ENCODE data around the gene PHYHIPL. TPM values are rescaled to one million over a fixed set of nuclear protein-coding genes. Genes with fewer than 3 reads are reported as not detected.

Gene PHYHIPL
- total and polyA plus RNA-seq, 2 donors (not counting 1 experiment from before 2014, with no cell fraction given): 0.02 TPM; not detected in 1

- Histone ChIP-seq H3K79me2 (ENCODE audit: control insufficient read depth, insufficient read depth, low read length) (no peaks in the 10 kb centered on the region), H3K4me3 (replicated peaks in 1 of 4; ENCODE audit: control extremely low read depth in 1 of 4, insufficient read depth in 1 of 4, low read depth in 3 of 4, low read length in 4 of 4) (no peak overlapping the region)
Observed at GRCh38 chr10:59272061-59272460, 95.6 kb downstream of the PHYHIPL start.

GRCh38 chr10:59273445-59273844, 97.0 kb downstream of the PHYHIPL start:
- Histone ChIP-seq H3K27me3 (ENCODE audit: control insufficient read depth, insufficient read depth, low read length) (no peaks in the 10 kb centered on the region), H3K4me3 (replicated peaks in 1 of 4; ENCODE audit: control extremely low read depth in 1 of 4, insufficient read depth in 1 of 4, low read depth in 3 of 4, low read length in 4 of 4) (no peak overlapping the region), H2AFZ (ENCODE audit: low read length) (no peak overlapping the region), H3K36me3 (ENCODE audit: control insufficient read depth, insufficient read depth, low read length) (no peaks in the 10 kb centered on the region), H3K4me2 (ENCODE audit: extremely low read depth, insufficient read depth, low read length) (no peak overlapping the region), H3K9me3 (ENCODE audit: control insufficient read depth, insufficient read depth, low read depth, low read length) (no peaks in the 10 kb centered on the region), H3K27ac (ENCODE audit: insufficient read depth, low read length) (no peak overlapping the region), H3K79me2 (ENCODE audit: control insufficient read depth, insufficient read depth, low read length) (no peaks in the 10 kb centered on the region), H4K20me1 (ENCODE audit: control insufficient read depth, extremely low read depth, insufficient read depth, low read length) (no peaks in the 10 kb centered on the region), H3K4me1 (ENCODE audit: control insufficient read depth, extremely low read depth, insufficient read depth, low read length) (no peaks in the 10 kb centered on the region), H3K9ac (ENCODE audit: insufficient read depth, low read length) (no peak overlapping the region)
- DNase-seq (ENCODE audit: low read depth in 2 of 2): peak in 1 of 2 donors; percentile 60
- no peak for TF ChIP-seq EZH2 (IDR thresholded peaks at IDR 0.05; ENCODE audit: low read length, missing control alignments)
- TF ChIP-seq CTCF (conservative IDR thresholded peaks at IDR 0.05 in 1 of 2, IDR thresholded peaks at IDR 0.05 in 1 of 2; ENCODE audit: low read depth in 1 of 2, low read length in 2 of 2): no peak

More at GRCh38 chr10:59272061-59272460, 95.6 kb downstream of the PHYHIPL start:
- Histone ChIP-seq H3K4me1 (ENCODE audit: control insufficient read depth, extremely low read depth, insufficient read depth, low read length) (no peaks in the 10 kb centered on the region), H3K4me2 (ENCODE audit: extremely low read depth, insufficient read depth, low read length) (no peak overlapping the region), H3K9ac (ENCODE audit: insufficient read depth, low read length) (no peak overlapping the region), H3K27me3 (ENCODE audit: control insufficient read depth, insufficient read depth, low read length) (no peaks in the 10 kb centered on the region), H3K27ac (ENCODE audit: insufficient read depth, low read length) (no peak overlapping the region), H3K36me3 (ENCODE audit: control insufficient read depth, insufficient read depth, low read length) (no peaks in the 10 kb centered on the region), H4K20me1 (ENCODE audit: control insufficient read depth, extremely low read depth, insufficient read depth, low read length) (no peaks in the 10 kb centered on the region), H2AFZ (ENCODE audit: low read length) (no peak overlapping the region), H3K9me3 (ENCODE audit: control insufficient read depth, insufficient read depth, low read depth, low read length) (no peaks in the 10 kb centered on the region)
- no peak for DNase-seq (ENCODE audit: low read depth in 2 of 2)
- no peak for TF ChIP-seq CTCF (conservative IDR thresholded peaks at IDR 0.05 in 1 of 2, IDR thresholded peaks at IDR 0.05 in 1 of 2; ENCODE audit: low read depth in 1 of 2, low read length in 2 of 2)
- TF ChIP-seq EZH2 (IDR thresholded peaks at IDR 0.05; ENCODE audit: low read length, missing control alignments): no peak

GRCh38 chr10:59276133-59276532, 99.7 kb downstream of the PHYHIPL start:
- no peak for DNase-seq (ENCODE audit: low read depth in 2 of 2)
- TF ChIP-seq CTCF (conservative IDR thresholded peaks at IDR 0.05 in 1 of 2, IDR thresholded peaks at IDR 0.05 in 1 of 2; ENCODE audit: low read depth in 1 of 2, low read length in 2 of 2): no peak
- no peak for TF ChIP-seq EZH2 (IDR thresholded peaks at IDR 0.05; ENCODE audit: low read length, missing control alignments)
- no peaks in the 10 kb centered on the region for H3K79me2 ChIP-seq (ENCODE audit: control insufficient read depth, insufficient read depth, low read length)

More at GRCh38 chr10:59276133-59276532, 99.7 kb downstream of the PHYHIPL start:
- no peaks in the 10 kb centered on the region for H3K9me3 ChIP-seq (ENCODE audit: control insufficient read depth, insufficient read depth, low read depth, low read length)
- no peak overlapping the region for H3K27ac ChIP-seq (ENCODE audit: insufficient read depth, low read length)
- no peak overlapping the region for H3K4me2 ChIP-seq (ENCODE audit: extremely low read depth, insufficient read depth, low read length)
- H3K27me3 ChIP-seq (ENCODE audit: control insufficient read depth, insufficient read depth, low read length): no peaks in the 10 kb centered on the region
- no peaks in the 10 kb centered on the region for H3K36me3 ChIP-seq (ENCODE audit: control insufficient read depth, insufficient read depth, low read length)
- H4K20me1 ChIP-seq (ENCODE audit: control insufficient read depth, extremely low read depth, insufficient read depth, low read length): no peaks in the 10 kb centered on the region
- no peaks in the 10 kb centered on the region for H3K4me1 ChIP-seq (ENCODE audit: control insufficient read depth, extremely low read depth, insufficient read depth, low read length)
- H3K9ac ChIP-seq (ENCODE audit: insufficient read depth, low read length): no peak overlapping the region
- H2AFZ ChIP-seq (ENCODE audit: low read length): no peak overlapping the region
- no peak overlapping the region for H3K4me3 ChIP-seq (replicated peaks in 1 of 4; ENCODE audit: control extremely low read depth in 1 of 4, insufficient read depth in 1 of 4, low read depth in 3 of 4, low read length in 4 of 4)

Measured in fibroblast of lung (primary cell).